GM10266 (cell line): ENCODE results near the gene CHIC2.
"Not testable (repeated sequence)": the region's sequence is repeated elsewhere in the genome, so short reads cannot be mapped to it uniquely, and the experiment has no call there.

ENCODE experiments used
- DNase-seq: peaks from one replicate; pipeline ENCODE4 v3.0.0; 2012; ENCODE audit errors: extremely low spot score
- CTCF ChIP-seq: IDR thresholded peaks from 2 replicates; pipeline ENCODE4 v1.5.1; 2012; ENCODE audit warnings: mild to moderate bottlenecking, low read depth; ENCODE audit not compliant: control insufficient read depth, insufficient read depth; ENCODE audit errors: missing control alignments

CHIC2 gene

GRCh38 chr4:54038056-54038455 is 26.3 kb downstream of the CHIC2 start:
- no peak for TF ChIP-seq CTCF
- no peak for DNase-seq

- no peak for DNase-seq
- no peak for TF ChIP-seq CTCF
These were observed 28.2 kb downstream of the CHIC2 start for GRCh38 chr4:54036184-54036583.

- DNase-seq = no peak
- TF ChIP-seq CTCF = no peak
These were observed 31.8 kb downstream of the CHIC2 start for GRCh38 chr4:54032558-54033135.

GRCh38 chr4:54027311-54027710 is 37.1 kb downstream of the CHIC2 start:
- no peak for TF ChIP-seq CTCF

GRCh38 chr4:54025582-54025981 is 38.8 kb downstream of the CHIC2 start:
- TF ChIP-seq CTCF = no peak
- DNase-seq = no peak

More at GRCh38 chr4:54027311-54027710, 37.1 kb downstream of the CHIC2 start:
- DNase-seq = no peak

- not testable (repeated sequence) for DNase-seq
These were observed 41.4 kb downstream of the CHIC2 start for GRCh38 chr4:54023019-54023418.

- no peak for DNase-seq
- no peak for TF ChIP-seq CTCF
These were observed 46.4 kb downstream of the CHIC2 start for GRCh38 chr4:54017974-54018373.

- no peak for DNase-seq
- no peak for TF ChIP-seq CTCF
These were observed 47.1 kb downstream of the CHIC2 start for GRCh38 chr4:54017308-54017707.
